CD14-positive monocyte (primary cell): Measurements from ENCODE around the gene OLFM1. TPM values are rescaled to one million over a fixed set of nuclear protein-coding genes. Genes with fewer than 3 reads are reported as not detected.

Experiments
- DNase-seq, 3 donors: peaks; one replicate each; pipeline ENCODE4 v3.0.0-alpha.2; 2011 to 2022
- H2AFZ ChIP-seq: 2 replicates; pipeline ENCODE4 v1.6.0; 2012; ENCODE audit warnings: mild to moderate bottlenecking, low read depth, low read length, inconsistent platforms; ENCODE audit not compliant: insufficient read depth, poor library complexity, severe bottlenecking
- H3K27ac ChIP-seq, 2 donors: 1 replicate in 1 of 2; 2 replicates in 1 of 2; pipeline ENCODE4 v1.5.1; 2012 to 2013; ENCODE audit warnings: low read length in 2 of 2, control low read depth in 1 of 2, inconsistent platforms in 1 of 2, low read depth in 1 of 2, mild to moderate bottlenecking in 1 of 2
- H3K27me3 ChIP-seq, 2 donors: one replicate each; pipeline versions ENCODE4 v1.6.0 to v1.6.1; 2011 to 2013; ENCODE audit warnings: low read length in 2 of 2; ENCODE audit not compliant: control insufficient read depth in 2 of 2, insufficient read depth in 2 of 2
- H3K36me3 ChIP-seq, 2 donors: replicated peaks in 1 of 2; 1 replicate in 1 of 2; 2 replicates in 1 of 2; pipeline versions ENCODE4 v1.5.1 to v1.6.1; 2012 to 2013; ENCODE audit warnings: low read length in 2 of 2, control low read depth in 1 of 2, inconsistent platforms in 1 of 2, mild to moderate bottlenecking in 1 of 2; ENCODE audit not compliant: insufficient read depth in 2 of 2, control insufficient read depth in 1 of 2
- H3K4me1 ChIP-seq, 2 donors: 1 replicate in 1 of 2; 2 replicates in 1 of 2; pipeline versions ENCODE4 v1.5.1 to v1.6.1; 2012 to 2013; ENCODE audit warnings: low read length in 2 of 2, control low read depth in 1 of 2, inconsistent platforms in 1 of 2, mild to moderate bottlenecking in 1 of 2, moderate library complexity in 1 of 2; ENCODE audit not compliant: insufficient read depth in 2 of 2, control insufficient read depth in 1 of 2
- H3K4me2 ChIP-seq: replicated peaks from 2 replicates; pipeline ENCODE3; 2012; ENCODE audit warnings: low read length, moderate library complexity, mild to moderate bottlenecking; ENCODE audit not compliant: poor library complexity, severe bottlenecking; ENCODE audit errors: extremely low read depth
- H3K4me3 ChIP-seq, 3 experiments: fragments of 200-600 bp in 1 of 3; sonication (generic) in 1 of 3; replicated peaks in 1 of 3; 1 replicate in 2 of 3; 2 replicates in 1 of 3; pipeline ENCODE4 v1.5.1; 2011 to 2013; ENCODE audit warnings: low read length in 3 of 3, mild to moderate bottlenecking in 3 of 3, control low read depth in 2 of 3, low read depth in 2 of 3, inconsistent platforms in 1 of 3, moderate library complexity in 1 of 3
- H3K79me2 ChIP-seq: 2 replicates; pipeline ENCODE4 v1.6.0; 2012; ENCODE audit warnings: mild to moderate bottlenecking, control low read depth, inconsistent platforms, low read length, moderate library complexity; ENCODE audit not compliant: insufficient read depth
- H3K9ac ChIP-seq: 2 replicates; pipeline ENCODE4 v1.6.0; 2017; ENCODE audit warnings: low read length, mild to moderate bottlenecking; ENCODE audit not compliant: insufficient read depth, poor library complexity, severe bottlenecking
- H3K9me3 ChIP-seq, 2 donors: replicated peaks in 1 of 2; 1 replicate in 1 of 2; 2 replicates in 1 of 2; pipeline versions ENCODE4 v1.5.1 to v1.6.1; 2012 to 2013; ENCODE audit warnings: low read length in 2 of 2, control low read depth in 1 of 2; ENCODE audit not compliant: control insufficient read depth in 1 of 2, insufficient read depth in 1 of 2
- H4K20me1 ChIP-seq: 2 replicates; pipeline ENCODE4 v1.6.0; 2012; ENCODE audit warnings: mild to moderate bottlenecking, low read length, control low read depth, moderate library complexity; ENCODE audit not compliant: insufficient read depth
- H3K27ac Mint-ChIP-seq, 7 donors: one replicate each; pipeline ENCODE4 v1.8.0; 2020; ENCODE audit warnings: mild to moderate bottlenecking in 7 of 7, mixed read lengths in 7 of 7, moderate library complexity in 6 of 7, inconsistent platforms in 2 of 7
- H3K27me3 Mint-ChIP-seq, 3 donors: one replicate each; pipeline ENCODE4 v1.8.0; 2021 to 2022; ENCODE audit warnings: low read depth in 3 of 3, mild to moderate bottlenecking in 3 of 3, mixed read lengths in 3 of 3, moderate library complexity in 3 of 3, inconsistent platforms in 1 of 3
- H3K36me3 Mint-ChIP-seq, 2 donors: one replicate each; pipeline ENCODE4 v1.8.0; 2020; ENCODE audit warnings: mixed read lengths in 2 of 2, inconsistent platforms in 1 of 2, mild to moderate bottlenecking in 1 of 2
- H3K4me1 Mint-ChIP-seq: one replicate; pipeline ENCODE4 v1.8.0; 2020; ENCODE audit warnings: mild to moderate bottlenecking, mixed read lengths
- H3K4me3 Mint-ChIP-seq, 2 donors: one replicate each; pipeline ENCODE4 v1.8.0; 2020; ENCODE audit warnings: mild to moderate bottlenecking in 2 of 2, mixed read lengths in 2 of 2, moderate library complexity in 1 of 2
- H3K9me3 Mint-ChIP-seq, 7 donors: one replicate each; pipeline ENCODE4 v1.8.0; 2020 to 2022; ENCODE audit warnings: mixed read lengths in 7 of 7, mild to moderate bottlenecking in 6 of 7, moderate library complexity in 6 of 7, inconsistent platforms in 2 of 7
- WGBS: methylation state at CpG from one replicate; pipeline ENCODE4 v1.1.5; 2013; ENCODE audit warnings: missing lambda C conversion rate; ENCODE audit not compliant: insufficient coverage; 5-methylcytosine and 5-hydroxymethylcytosine counted together
- intact Hi-C, 2 donors: fragments of 100-400 bp; cut with micrococcal nuclease; formaldehyde crosslinking; loops; one replicate each; pipeline versions ENCODE4 v1.15.0 to v1.15.1; 2023
- polyA plus RNA-seq, 3 donors: library from polyadenylated mRNA; depleted of rRNA in 1 of 3; unstranded in 2 of 3; stranded (reverse) in 1 of 3; fragments of 300-500 nt in 2 of 3; fragments of >200 nt in 1 of 3; fragmentation: Illumina TruSeq in 2 of 3; gene quantifications; 1 replicate in 2 of 3; 2 replicates in 1 of 3; pipeline ENCODE4 v1.2.3, GENCODE V29; 2012 to 2021
- TF ChIP-seq, protein P1 (sequence below): fragments of 200-600 bp; IDR thresholded peaks from one replicate; pipeline ENCODE4 v1.8.0; 2022; ENCODE audit warnings: antibody characterized with exemption, mild to moderate bottlenecking

OLFM1 gene
- polyA plus RNA-seq, 3 donors, result 7.6 to 10.9 (median 9.4) TPM

GRCh38 chr9:135129137-135129695, 41.7 kb downstream of the OLFM1 start:
- Histone ChIP-seq H3K4me1 (no peaks in the 10 kb centered on the region), H2AFZ (no peak overlapping the region), H3K9ac (no peak overlapping the region), H3K36me3 (no peaks in the 10 kb centered on the region), H3K79me2 (no peaks in the 10 kb centered on the region), H3K9me3 (peaks cover 0 to 9% of the 10 kb centered on the region in 2 donors), H3K4me3 (no peak overlapping the region), H3K27ac (no peak overlapping the region), H4K20me1 (no peaks in the 10 kb centered on the region), H3K4me2 (no peak overlapping the region), H3K27me3 (peaks cover 0 to 3% of the 10 kb centered on the region in 2 donors)
- 100% methylated on average over 3 of the region's 7 CpGs for WGBS
- Mint-ChIP-seq H3K4me1 (no peaks in the 10 kb centered on the region), H3K4me3 (no peak overlapping the region), H3K27me3 (peaks cover 4 to 13% (median 11%) of the 10 kb centered on the region in 3 donors), H3K27ac (no peak overlapping the region), H3K36me3 (no peaks in the 10 kb centered on the region), H3K9me3 (peaks cover 2 to 11% (median 7%) of the 10 kb centered on the region in 7 donors)
- intact Hi-C loops, result no loop called here
- TF ChIP-seq, protein P1, sequence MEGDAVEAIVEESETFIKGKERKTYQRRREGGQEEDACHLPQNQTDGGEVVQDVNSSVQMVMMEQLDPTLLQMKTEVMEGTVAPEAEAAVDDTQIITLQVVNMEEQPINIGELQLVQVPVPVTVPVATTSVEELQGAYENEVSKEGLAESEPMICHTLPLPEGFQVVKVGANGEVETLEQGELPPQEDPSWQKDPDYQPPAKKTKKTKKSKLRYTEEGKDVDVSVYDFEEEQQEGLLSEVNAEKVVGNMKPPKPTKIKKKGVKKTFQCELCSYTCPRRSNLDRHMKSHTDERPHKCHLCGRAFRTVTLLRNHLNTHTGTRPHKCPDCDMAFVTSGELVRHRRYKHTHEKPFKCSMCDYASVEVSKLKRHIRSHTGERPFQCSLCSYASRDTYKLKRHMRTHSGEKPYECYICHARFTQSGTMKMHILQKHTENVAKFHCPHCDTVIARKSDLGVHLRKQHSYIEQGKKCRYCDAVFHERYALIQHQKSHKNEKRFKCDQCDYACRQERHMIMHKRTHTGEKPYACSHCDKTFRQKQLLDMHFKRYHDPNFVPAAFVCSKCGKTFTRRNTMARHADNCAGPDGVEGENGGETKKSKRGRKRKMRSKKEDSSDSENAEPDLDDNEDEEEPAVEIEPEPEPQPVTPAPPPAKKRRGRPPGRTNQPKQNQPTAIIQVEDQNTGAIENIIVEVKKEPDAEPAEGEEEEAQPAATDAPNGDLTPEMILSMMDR, result no peak
- no peak for DNase-seq

GRCh38 chr9:135130207-135130976, 42.9 kb downstream of the OLFM1 start:
- Histone ChIP-seq H3K4me2 (no peak overlapping the region), H3K9ac (no peak overlapping the region), H3K27ac (no peak overlapping the region), H3K27me3 (peaks cover 0 to 3% of the 10 kb centered on the region in 2 donors), H3K4me1 (no peaks in the 10 kb centered on the region), H3K9me3 (peaks cover 0 to 9% of the 10 kb centered on the region in 2 donors), H4K20me1 (no peaks in the 10 kb centered on the region), H3K4me3 (no peak overlapping the region), H3K79me2 (no peaks in the 10 kb centered on the region), H2AFZ (no peak overlapping the region), H3K36me3 (no peaks in the 10 kb centered on the region)
- Mint-ChIP-seq H3K27ac (no peak overlapping the region), H3K4me3 (no peak overlapping the region), H3K9me3 (peaks cover 2 to 14% (median 7%) of the 10 kb centered on the region in 7 donors), H3K27me3 (peaks cover 4 to 15% (median 13%) of the 10 kb centered on the region in 3 donors), H3K4me1 (no peaks in the 10 kb centered on the region), H3K36me3 (no peaks in the 10 kb centered on the region)
- WGBS, result 87% methylated on average over 16 of the region's 18 CpGs
- TF ChIP-seq, protein P1, result no peak
- DNase-seq, result no peak
- intact Hi-C loops, result no loop called here
